Fibroblast of mammary gland (primary cell): ENCODE data around the gene C19orf85.
"Not testable (repeated sequence)": the region's sequence is repeated elsewhere in the genome, so short reads cannot be mapped to it uniquely, and the experiment has no call there.

Experiments used
- DNase-seq: peaks from one replicate; pipeline ENCODE4 v3.0.0-alpha.2; 2010; ENCODE audit warnings: low read depth
- H3K4me3 ChIP-seq: 2 replicates; pipeline ENCODE4 v1.5.1; 2011; ENCODE audit warnings: low read depth, mild to moderate bottlenecking, low read length, moderate library complexity; ENCODE audit not compliant: control insufficient read depth
- TF ChIP-seq, protein P1 (sequence below): conservative IDR thresholded peaks from 2 replicates; pipeline ENCODE4 v1.5.1; 2011; ENCODE audit warnings: low read depth, low read length, inconsistent platforms; ENCODE audit not compliant: control insufficient read depth, insufficient read depth

Gene C19orf85

DNA sequence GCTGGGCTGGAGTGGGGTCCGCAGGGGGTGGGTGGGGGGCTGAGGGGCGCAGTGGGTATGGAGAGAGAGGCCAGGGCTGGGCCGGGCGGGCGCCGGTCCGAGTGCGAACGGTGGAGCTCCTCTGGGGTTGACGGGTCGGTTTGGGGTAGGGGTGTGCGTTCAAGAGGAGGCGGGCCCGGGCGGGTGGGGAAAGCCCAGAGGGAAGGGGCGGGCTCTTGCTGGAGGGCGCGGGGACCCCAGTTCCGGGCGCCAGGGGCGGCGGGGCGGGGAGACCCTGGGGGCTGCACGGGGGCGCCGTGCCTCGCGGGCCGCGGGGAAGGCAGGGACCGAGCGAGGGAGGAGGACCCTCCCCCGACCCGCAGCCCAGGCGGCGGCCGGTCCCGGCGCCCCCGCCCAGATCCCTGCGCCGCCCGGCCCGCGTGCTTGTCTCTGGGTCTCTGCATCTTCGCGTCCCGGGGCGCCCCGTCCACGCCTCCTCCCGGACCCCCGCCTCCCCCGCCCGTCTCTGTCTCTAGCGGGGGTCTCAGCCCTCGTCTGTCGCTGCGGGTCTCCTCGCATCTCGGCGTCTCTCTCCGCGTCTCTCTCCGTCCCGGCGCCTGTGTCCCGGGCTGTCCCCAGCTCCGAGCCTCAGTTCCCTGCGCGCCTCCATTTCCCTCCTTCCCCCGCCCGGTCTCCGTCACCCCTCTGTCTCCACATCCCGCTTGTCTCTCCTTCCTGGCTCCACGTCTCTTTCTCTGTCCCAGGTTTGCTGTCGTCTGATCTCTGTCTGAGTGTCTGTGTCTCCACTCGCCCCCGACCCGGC, 13.2 kb downstream of the C19orf85 start:
- DNase-seq, result no peak
- no peak overlapping the region for H3K4me3 ChIP-seq
- TF ChIP-seq, protein P1, sequence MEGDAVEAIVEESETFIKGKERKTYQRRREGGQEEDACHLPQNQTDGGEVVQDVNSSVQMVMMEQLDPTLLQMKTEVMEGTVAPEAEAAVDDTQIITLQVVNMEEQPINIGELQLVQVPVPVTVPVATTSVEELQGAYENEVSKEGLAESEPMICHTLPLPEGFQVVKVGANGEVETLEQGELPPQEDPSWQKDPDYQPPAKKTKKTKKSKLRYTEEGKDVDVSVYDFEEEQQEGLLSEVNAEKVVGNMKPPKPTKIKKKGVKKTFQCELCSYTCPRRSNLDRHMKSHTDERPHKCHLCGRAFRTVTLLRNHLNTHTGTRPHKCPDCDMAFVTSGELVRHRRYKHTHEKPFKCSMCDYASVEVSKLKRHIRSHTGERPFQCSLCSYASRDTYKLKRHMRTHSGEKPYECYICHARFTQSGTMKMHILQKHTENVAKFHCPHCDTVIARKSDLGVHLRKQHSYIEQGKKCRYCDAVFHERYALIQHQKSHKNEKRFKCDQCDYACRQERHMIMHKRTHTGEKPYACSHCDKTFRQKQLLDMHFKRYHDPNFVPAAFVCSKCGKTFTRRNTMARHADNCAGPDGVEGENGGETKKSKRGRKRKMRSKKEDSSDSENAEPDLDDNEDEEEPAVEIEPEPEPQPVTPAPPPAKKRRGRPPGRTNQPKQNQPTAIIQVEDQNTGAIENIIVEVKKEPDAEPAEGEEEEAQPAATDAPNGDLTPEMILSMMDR, result no peak

GRCh38 chr19:55449469-55449868, 15.1 kb downstream of the C19orf85 start:
- no peak for DNase-seq
- H3K4me3 ChIP-seq, result no peak overlapping the region
- TF ChIP-seq, protein P1, result no peak

- DNase-seq, H3K4me3 ChIP-seq: not testable (repeated sequence)
These were observed 16.4 kb downstream of the C19orf85 start for GRCh38 chr19:55448175-55448490.

- TF ChIP-seq, protein P1, result no peak
- DNase-seq, result peak; percentile 35
- H3K4me3 ChIP-seq, result no peak overlapping the region
These were observed 17.0 kb downstream of the C19orf85 start for GRCh38 chr19:55447421-55448174.

DNA sequence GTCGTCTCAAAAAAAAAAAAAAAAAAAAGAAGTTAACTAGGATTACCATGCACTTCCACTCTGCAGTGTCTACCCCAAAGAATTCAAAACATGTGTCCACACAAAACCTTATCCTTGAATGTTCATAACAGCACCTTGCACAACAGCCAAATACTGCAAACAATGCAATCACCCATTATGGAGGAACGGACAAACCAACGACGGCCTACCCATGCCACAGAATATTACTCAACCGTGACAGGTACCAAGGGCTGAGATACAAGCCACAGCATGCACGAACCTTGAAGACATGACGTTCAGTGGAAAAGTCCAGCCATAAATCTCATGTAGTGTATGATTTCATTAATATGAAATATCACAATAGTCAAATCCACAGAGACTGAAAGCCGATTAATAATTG, 18.5 kb downstream of the C19orf85 start:
- TF ChIP-seq, protein P1, result no peak
- no peak overlapping the region for H3K4me3 ChIP-seq
- no peak for DNase-seq

- no peak overlapping the region for H3K4me3 ChIP-seq
- no peak for DNase-seq
These were observed 19.9 kb downstream of the C19orf85 start for GRCh38 chr19:55444646-55445045.

DNA sequence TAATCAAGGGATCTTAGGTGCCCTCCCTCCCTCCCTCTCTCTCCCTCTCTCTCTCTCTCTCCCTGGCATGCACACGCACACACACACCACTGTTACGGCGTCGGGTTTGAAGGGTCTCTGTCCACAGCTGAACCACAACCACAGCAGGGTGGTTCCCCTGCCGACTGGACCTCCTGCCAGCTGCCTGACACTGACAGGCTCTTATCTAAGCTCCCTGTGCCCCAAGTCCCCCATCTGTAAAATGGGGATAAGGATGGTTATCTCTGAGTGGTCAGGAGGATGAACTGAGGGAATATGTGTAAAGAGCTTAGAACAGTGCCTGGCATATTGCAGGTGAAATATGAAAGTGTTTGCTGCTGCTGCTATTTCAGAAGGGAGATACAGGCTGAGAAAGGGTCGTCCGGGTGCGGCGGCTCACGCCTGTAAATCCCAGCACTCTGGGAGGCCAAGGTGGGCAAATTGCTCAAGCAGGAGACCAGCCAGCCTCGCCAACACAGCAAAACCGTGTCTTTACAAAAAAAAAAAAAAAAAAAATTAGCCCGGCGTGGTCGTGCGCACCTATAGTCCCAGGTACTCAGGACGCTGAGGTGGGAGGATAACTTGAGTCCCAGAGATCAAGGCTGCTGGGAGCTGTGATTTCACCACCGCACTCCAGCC, 20.6 kb downstream of the C19orf85 start:
- no peak overlapping the region for H3K4me3 ChIP-seq

More at GRCh38 chr19:55444646-55445045, 19.9 kb downstream of the C19orf85 start:
- TF ChIP-seq, protein P1, result no peak

More for the DNA sequence above, 20.6 kb downstream of the C19orf85 start:
- TF ChIP-seq, protein P1, result no peak
- DNase-seq, result no peak
